GM20431 (cell line): ENCODE data around the gene ZSCAN26.
"Not testable (repeated sequence)": the region's sequence is repeated elsewhere in the genome, so short reads cannot be mapped to it uniquely, and the experiment has no call there.

Experiments
- in situ Hi-C: fragments of 300-500 bp; cut with MseI, MboI; formaldehyde crosslinking; loops from one replicate; pipeline ENCODE4 v1.15.0; 2020; ENCODE audit warnings: low sequenced_read_pairs; ENCODE audit not compliant: unreplicated experiment

ZSCAN26 gene

DNA sequence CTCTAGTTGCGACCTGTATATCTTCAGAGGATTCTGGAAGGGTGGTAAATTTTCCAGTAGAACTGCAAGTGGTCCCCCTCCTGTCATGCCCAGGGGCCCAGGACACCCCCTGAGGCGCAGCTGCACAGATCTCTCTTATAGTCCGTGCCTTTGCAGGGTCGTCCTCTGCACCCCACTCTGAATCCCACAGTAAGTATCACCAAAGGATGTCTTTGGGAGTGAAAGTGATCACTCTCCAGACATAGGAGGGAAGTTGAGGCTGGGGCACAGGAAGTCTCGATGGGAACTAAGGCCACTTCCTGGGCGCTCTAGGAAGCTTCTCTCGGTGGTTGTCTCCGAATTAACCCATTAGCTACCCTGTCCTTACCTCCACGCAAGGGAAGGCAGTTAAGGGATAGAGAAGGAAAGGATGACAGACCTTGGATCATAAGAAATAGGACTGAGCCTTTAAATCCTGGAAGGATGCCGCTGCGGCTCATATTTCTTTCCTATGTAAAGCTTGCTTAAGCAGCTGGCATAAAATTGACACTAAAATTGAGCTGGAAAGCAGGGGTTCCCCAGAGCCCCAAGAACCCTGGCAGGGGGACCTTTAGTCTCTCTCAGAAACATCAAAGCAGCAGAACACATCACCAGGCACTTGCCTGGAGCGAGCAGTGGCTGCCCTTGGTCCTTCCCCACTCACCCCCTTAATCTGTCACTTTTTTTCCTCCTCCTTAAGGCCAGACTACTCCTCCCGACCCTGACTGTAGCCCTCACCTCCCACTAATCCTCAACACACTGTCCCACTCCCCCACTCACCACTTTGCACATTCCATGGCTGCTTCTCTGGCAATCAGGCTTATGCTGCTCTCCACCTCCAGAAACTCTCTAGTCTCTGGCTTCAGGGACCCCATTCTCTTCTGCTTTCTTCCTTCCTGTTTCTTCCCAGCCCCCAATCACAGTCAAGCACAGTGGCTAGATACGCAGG lies 14.7 kb upstream of the ZSCAN26 start, which contains the start of gene ZKSCAN4:
TSS of gene ZKSCAN4 (minus strand) at position 261 of the 967 bp plus-strand sequence. CDS start 289 bp downstream, outside the sequence.
- in situ Hi-C loops = no loop called here

DNA sequence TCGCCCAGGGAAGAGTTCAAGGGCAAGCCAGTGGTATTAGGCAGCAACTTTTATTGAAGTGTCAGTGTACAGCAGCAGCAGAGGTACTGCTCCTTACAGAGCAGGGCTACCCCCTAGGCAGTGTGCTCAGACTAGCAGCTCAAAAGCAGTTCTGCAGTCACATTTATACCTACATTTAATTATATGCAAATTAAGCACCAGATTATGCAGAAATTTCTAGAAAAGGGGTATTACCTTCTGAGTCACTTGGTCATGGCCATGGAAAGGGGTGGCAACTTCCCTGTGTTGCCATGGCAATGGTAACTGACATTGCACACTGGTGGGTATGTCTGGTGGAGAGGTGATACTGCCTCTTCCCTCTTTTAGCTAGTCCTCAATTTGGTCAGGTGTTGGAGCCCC lies 12.8 kb upstream of the ZSCAN26 start:
- in situ Hi-C loops = no loop called here

DNA sequence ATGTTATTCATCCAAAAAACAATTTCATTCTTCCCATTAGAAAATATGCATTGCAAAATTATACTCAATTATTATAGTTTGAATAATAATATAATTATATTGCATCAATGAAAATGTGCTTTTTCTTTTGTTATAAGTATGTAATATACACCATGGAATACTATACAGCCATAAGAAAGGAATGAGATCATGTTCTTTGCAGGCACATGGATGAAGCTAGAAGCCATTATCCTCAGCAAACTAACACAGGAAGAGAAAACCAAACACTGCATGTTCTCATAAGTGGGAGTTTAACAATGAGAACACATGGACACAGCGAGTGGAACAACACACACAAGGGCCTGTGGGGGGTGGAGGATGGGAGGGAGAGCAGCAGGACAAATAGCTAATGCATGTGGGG lies 9.9 kb upstream of the ZSCAN26 start:
- in situ Hi-C loops = no loop called here

DNA sequence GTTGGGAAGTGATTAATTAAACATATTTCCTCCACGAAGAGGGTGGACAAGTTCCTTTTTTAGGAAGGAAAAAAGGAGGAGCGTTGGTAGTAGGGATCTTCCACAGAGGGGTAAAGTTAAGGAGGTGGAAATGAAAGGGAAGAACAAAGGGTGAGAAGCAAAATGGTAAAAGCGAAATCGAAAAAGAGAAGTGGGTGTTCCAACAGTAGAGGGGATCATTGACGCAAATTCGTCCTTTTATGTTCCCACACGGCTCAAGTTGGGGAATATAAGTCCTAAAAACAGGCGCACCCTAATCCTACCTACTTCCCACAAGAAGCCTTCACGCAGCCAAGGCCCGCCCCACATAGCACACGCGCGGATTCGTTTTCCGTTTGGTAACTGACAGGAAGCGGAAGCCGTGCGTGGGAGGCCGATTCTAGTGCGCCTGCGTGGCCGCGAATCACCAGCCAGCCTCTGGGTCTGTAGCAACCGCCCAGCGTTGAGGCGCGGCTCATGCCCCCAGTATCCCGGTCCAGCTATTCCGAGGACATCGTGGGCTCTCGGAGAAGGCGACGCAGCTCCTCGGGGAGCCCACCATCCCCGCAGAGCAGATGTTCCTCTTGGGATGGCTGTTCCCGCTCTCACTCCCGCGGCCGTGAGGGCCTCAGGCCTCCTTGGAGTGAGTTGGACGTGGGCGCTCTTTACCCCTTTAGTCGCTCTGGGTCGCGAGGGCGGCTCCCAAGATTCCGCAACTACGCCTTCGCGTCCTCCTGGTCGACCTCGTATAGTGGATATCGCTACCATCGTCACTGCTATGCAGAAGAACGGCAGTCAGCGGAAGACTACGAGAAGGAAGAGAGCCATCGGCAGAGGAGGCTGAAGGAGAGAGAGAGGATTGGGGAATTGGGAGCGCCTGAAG lies 7.8 kb upstream of the ZSCAN26 start, which contains the start of gene NKAPL:
TSS of gene NKAPL (plus strand) at position 421 of the 901 bp plus-strand sequence. CDS start at position 496, 75 bp downstream.
- in situ Hi-C loops = no loop called here

- in situ Hi-C loops = no loop called here
These were observed 3.0 kb upstream of the ZSCAN26 start for GRCh38 chr6:28263922-28264321.

GRCh38 chr6:28264834-28265401 lies 2.0 kb upstream of the ZSCAN26 start:
- in situ Hi-C loops = no loop called here

- in situ Hi-C loops = no loop called here
These were observed 381 bp upstream of the ZSCAN26 start for GRCh38 chr6:28266563-28266961.

DNA sequence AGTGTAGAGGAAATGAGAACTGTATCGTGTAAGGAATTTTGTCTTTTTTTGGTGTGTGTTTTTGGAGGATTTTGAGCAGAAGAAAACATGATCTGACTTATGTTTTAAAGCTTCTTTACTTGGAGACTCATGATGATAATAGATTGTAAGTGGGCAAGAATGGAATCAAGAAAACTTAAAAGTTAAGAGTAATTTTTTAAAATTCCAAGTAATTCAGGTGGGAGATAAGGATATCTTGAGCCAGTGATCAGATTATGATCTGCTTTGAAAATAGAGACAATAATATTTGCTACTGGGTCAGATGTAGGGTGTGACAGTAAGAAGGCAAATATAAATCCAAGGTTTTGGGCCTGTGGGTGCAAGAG lies 734 bp downstream of the ZSCAN26 start:
- in situ Hi-C loops = no loop called here

DNA sequence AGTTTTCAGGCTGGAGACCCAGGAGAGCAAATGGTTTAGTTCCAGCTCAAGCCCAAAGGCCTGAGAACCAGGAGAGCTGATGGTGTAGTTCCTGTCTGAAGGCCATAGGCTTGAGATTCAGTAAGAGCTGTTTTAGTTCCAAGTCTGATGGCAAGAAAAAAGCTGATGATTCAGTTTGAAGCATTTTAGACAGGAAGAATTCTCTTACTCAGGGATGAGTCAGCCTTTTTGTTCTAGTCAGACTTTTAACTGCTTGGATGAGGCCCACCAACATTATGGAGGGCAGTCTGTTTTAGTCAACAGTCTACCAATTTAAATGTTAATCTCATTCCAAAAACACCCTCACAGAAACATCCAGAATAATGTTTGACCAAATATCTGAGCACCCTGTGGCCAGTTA lies 2.5 kb downstream of the ZSCAN26 start:
- in situ Hi-C loops = no loop called here

DNA sequence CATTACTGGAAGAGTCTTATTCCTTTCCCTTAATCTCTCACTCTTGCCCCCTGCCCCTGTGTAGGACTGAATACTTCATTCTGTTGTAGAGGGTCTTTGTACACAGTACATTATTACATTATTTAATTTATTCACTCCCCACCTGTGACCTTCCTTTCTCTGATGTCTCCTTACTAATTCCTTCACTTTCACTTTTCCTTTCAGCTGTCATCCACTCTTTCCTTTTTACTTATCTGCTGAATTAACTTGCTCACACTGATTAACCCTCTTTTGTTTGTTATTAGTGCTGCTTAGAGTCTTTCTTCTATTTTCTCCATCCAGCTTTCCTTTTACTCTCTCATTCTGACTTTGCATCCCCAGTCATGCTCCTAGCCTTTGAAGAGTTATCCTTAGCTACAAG lies 7.9 kb downstream of the ZSCAN26 start:
- in situ Hi-C loops = no loop called here

DNA sequence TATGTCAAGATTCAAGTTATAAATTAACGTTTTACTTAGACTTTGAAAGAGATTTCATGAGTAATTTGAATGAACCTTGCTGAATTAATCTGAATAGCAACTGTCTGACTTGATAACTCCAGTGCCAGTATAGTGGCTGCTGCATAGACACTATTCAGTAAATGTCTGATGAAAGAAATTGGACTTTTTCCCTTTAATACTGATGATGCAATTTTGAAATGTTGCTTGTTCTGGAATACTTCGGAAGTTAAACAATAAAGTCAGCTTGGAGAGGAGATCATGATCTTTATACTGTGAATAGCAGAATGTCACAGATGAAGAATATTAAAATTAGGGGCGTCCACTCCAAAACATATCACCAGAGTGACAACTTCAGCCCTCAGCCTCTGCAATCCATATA lies 10.8 kb downstream of the ZSCAN26 start:
- in situ Hi-C loops = no loop called here

DNA sequence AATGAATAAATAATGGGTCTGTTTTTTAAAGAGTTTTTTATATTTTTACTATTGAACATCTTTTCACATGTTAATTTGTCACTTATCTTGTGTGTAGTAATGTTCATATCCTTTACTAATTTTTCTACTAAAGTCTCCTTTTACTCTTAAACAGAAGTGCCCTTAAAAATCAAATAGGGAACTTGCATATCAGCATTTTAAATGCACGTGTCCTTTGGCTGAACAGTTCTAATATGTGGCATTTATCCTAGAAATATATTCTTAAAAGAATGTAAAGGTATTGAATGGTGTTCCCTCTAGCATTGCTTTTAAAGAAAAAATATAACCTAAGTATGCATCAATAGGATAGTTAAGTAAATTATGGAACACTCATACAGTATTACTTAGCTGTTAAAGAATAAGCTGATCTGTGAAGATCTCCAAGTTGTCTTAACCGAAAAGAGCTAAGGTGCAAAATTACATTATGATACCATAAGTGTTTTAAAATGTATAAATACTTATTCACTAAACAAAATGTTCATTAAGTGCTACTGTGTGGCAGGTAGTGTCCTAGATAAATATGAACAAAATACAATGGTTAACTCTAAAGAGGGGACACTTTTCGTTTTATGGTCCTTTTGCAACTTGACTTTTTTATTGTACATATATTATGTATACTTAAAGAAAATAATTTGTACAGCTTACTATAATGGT lies 13.8 kb downstream of the ZSCAN26 start:
- in situ Hi-C loops = no loop called here

GRCh38 chr6:28281288-28282064 lies 14.5 kb downstream of the ZSCAN26 start, which contains the start of gene PGBD1:
Gene PGBD1 (plus strand): TSS chr6:28281572. CDS start chr6:28283814, 2,242 bp downstream.
- in situ Hi-C loops = no loop called here

- in situ Hi-C loops = no loop called here
These were observed 16.0 kb downstream of the ZSCAN26 start for GRCh38 chr6:28282926-28283325.

DNA sequence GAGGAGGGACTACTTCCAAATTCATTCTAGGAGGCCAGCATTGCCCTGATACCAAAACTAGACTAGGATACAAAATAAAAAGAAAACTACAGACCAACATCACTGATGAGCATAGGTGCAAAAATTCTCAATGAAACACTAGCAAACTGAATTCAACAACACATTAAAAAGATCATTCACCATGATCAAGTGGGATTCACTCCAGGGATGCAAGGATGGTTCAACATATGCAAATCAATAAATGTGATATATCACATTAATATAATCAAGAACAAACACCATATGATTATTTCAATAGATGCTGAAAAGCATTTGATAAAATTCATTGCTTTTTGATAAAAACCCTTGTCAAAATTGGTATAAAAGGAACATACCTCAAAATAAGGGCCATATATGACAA lies 24.6 kb downstream of the ZSCAN26 start:
- in situ Hi-C loops = no loop called here

DNA sequence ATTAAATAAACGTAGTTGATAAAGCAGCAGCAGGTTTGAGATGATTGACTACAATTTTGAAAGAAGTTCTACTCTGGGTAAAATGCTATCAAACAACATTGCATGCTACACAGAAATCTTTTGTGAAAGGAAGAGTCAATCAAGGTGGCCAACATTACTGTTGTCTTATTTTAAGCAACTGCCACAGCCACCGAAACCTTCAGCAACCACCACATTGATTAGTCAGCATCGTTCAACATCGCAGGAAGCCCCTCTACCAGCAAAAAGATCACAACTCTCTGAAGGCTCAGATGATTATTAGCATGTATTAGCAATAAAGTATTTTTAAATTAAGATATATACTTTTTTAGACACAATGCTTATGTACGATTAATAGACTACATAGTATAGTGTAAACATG lies 28.4 kb downstream of the ZSCAN26 start:
- in situ Hi-C loops = no loop called here

- in situ Hi-C loops = no loop called here
These were observed 29.6 kb downstream of the ZSCAN26 start for GRCh38 chr6:28296520-28297060.

- in situ Hi-C loops = no loop called here
These were observed 36.6 kb downstream of the ZSCAN26 start for GRCh38 chr6:28303570-28303969.

DNA sequence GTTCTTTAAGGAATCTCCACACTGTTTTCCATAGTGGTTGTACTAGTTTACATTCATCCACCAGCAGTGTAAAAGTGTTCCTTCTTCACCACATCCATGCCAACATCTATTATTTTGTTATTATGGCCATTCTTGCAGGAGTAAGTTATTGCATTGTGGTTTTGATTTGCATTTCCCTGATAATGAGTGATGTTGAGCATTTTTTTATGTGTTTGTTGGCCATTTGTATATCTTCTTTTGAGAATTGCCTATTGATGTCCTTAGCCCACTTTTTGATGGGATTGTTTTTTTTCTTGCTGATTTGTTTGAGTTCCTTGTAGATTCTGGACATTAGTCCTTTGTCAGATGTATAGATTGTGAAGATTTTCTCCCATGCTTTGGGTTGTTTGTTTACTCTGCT lies 39.4 kb downstream of the ZSCAN26 start:
- in situ Hi-C loops = not testable (repeated sequence)
